CD4-positive, CD25-positive, alpha-beta regulatory T cell (primary cell): ENCODE measurements around the gene GTF2A1L. TPM values are rescaled to one million over a fixed set of nuclear protein-coding genes. Genes with fewer than 3 reads are reported as not detected.

ENCODE experiments used
- ATAC-seq, 2 donors: fragments of 150-1000 bp; cut with Tn5 transposase; one replicate each; pipeline ENCODE4 v1.10.0; 2021; ENCODE audit warnings: low read depth in 2 of 2, moderate number of reproducible peaks in 2 of 2, moderate library complexity in 1 of 2
- DNase-seq, 3 donors: peaks; one replicate each; pipeline versions ENCODE4 v3.0.0 to v3.0.0-alpha.2; 2012 to 2022; ENCODE audit warnings: mixed read lengths in 1 of 3
- H3K27ac ChIP-seq: one replicate; pipeline ENCODE4 v1.7.0; 2013; ENCODE audit warnings: mild to moderate bottlenecking, low read length; ENCODE audit not compliant: insufficient read depth, poor library complexity, severe bottlenecking
- H3K27me3 ChIP-seq: one replicate; pipeline ENCODE4 v1.7.0; 2013; ENCODE audit warnings: low read length; ENCODE audit not compliant: control insufficient read depth, insufficient read depth
- H3K36me3 ChIP-seq: one replicate; pipeline ENCODE4 v1.7.0; 2013; ENCODE audit warnings: mild to moderate bottlenecking, low read length, moderate library complexity; ENCODE audit not compliant: control insufficient read depth, insufficient read depth
- H3K4me1 ChIP-seq: 2 replicates; pipeline ENCODE4 v1.7.0; 2013; ENCODE audit warnings: mild to moderate bottlenecking, low read length; ENCODE audit not compliant: insufficient read depth, control insufficient read depth, poor library complexity, severe bottlenecking
- H3K4me3 ChIP-seq: one replicate; pipeline ENCODE4 v1.7.0; 2013; ENCODE audit warnings: low read depth, mild to moderate bottlenecking, low read length, moderate library complexity
- H3K9me3 ChIP-seq, 2 experiments: 1 replicate in 1 of 2; 2 replicates in 1 of 2; pipeline ENCODE4 v1.7.0; 2013; ENCODE audit warnings: low read length in 2 of 2, mild to moderate bottlenecking in 1 of 2, moderate library complexity in 1 of 2; ENCODE audit not compliant: control insufficient read depth in 2 of 2
- H3K27ac Mint-ChIP-seq, 3 donors: one replicate each; pipeline ENCODE4 v1.8.0; 2020 to 2022; ENCODE audit warnings: mild to moderate bottlenecking in 3 of 3, mixed read lengths in 3 of 3, moderate library complexity in 2 of 3
- H3K27me3 Mint-ChIP-seq: one replicate; pipeline ENCODE4 v1.8.0; 2022; ENCODE audit warnings: mild to moderate bottlenecking, mixed read lengths
- H3K36me3 Mint-ChIP-seq: one replicate; pipeline ENCODE4 v1.8.0; 2020; ENCODE audit warnings: mixed read lengths
- H3K4me1 Mint-ChIP-seq, 4 donors: one replicate each; pipeline ENCODE4 v1.8.0; 2020 to 2022; ENCODE audit warnings: mixed read lengths in 4 of 4, mild to moderate bottlenecking in 1 of 4
- H3K4me3 Mint-ChIP-seq, 4 donors: one replicate each; pipeline ENCODE4 v1.8.0; 2020 to 2022; ENCODE audit warnings: mild to moderate bottlenecking in 4 of 4, mixed read lengths in 4 of 4, moderate library complexity in 3 of 4
- H3K9me3 Mint-ChIP-seq, 7 donors: one replicate each; pipeline ENCODE4 v1.8.0; 2020 to 2022; ENCODE audit warnings: mixed read lengths in 7 of 7, mild to moderate bottlenecking in 3 of 7, moderate library complexity in 2 of 7
- polyA plus RNA-seq, 4 donors: library from polyadenylated mRNA; unstranded; fragments of 300-500 nt; fragmentation: Illumina TruSeq; gene quantifications; one replicate each; pipeline ENCODE4 v1.2.3, GENCODE V29; 2021
- total RNA-seq: library from RNA; stranded (reverse); gene quantifications from one replicate; pipeline ENCODE4 v1.2.3, GENCODE V29; 2022

GTF2A1L gene
- total RNA-seq = not detected
- polyA plus RNA-seq = not detected

- Mint-ChIP-seq H3K27ac (peak within 1 kb of the TSS in 1 of 3 donors; percentile 23), H3K4me3 (no peak within 1 kb of the TSS), H3K9me3 (peaks cover 0 to 4% (median 0%) of the 10 kb centered on the region in 7 donors), H3K36me3 (no peaks in the 10 kb centered on the region), H3K27me3 (peaks cover 19% of the 10 kb centered on the region), H3K4me1 (no peaks in the 10 kb centered on the region)
- Histone ChIP-seq H3K27ac (no peak within 1 kb of the TSS), H3K4me3 (no peak within 1 kb of the TSS), H3K36me3 (no peaks in the 10 kb centered on the region), H3K27me3 (no peaks in the 10 kb centered on the region), H3K4me1 (no peaks in the 10 kb centered on the region), H3K9me3 (no peaks in the 10 kb centered on the region)
- ATAC-seq = no peak
- DNase-seq = no peak
These were observed at the start of gene GTF2A1L for GRCh38 chr2:48617618-48618017. GTF2A1L (plus strand) TSS chr2:48617856; CDS start chr2:48617875, 19 bp downstream.

- peaks cover 0 to 1% (median 0%) of the 10 kb centered on the region in 7 donors for H3K9me3 Mint-ChIP-seq
- H3K4me1 ChIP-seq = no peaks in the 10 kb centered on the region
- peaks cover 0 to 11% (median 3%) of the 10 kb centered on the region in 4 donors for H3K4me1 Mint-ChIP-seq
These were observed 49.1 kb upstream of the GTF2A1L start for GRCh38 chr2:48568547-48568946.

GRCh38 chr2:48569433-48569832, 48.2 kb upstream of the GTF2A1L start:
- no peaks in the 10 kb centered on the region for H3K27me3 ChIP-seq
- DNase-seq = no peak
- H3K4me1 Mint-ChIP-seq = peaks cover under 1 to 14% (median 8%) of the 10 kb centered on the region in 4 donors
- no peaks in the 10 kb centered on the region for H3K36me3 ChIP-seq
- H3K4me1 ChIP-seq = no peaks in the 10 kb centered on the region
- H3K9me3 Mint-ChIP-seq = peaks cover 0 to 1% (median 0%) of the 10 kb centered on the region in 7 donors
- no peaks in the 10 kb centered on the region for H3K27me3 Mint-ChIP-seq
- no peak overlapping the region for H3K4me3 Mint-ChIP-seq
- no peak overlapping the region for H3K4me3 ChIP-seq
- no peaks in the 10 kb centered on the region for H3K36me3 Mint-ChIP-seq
- ATAC-seq = no peak
- H3K9me3 ChIP-seq = no peaks in the 10 kb centered on the region
- H3K27ac Mint-ChIP-seq = no peak overlapping the region
- H3K27ac ChIP-seq = no peak overlapping the region

More at GRCh38 chr2:48568547-48568946, 49.1 kb upstream of the GTF2A1L start:
- Mint-ChIP-seq H3K4me3 (no peak overlapping the region), H3K36me3 (no peaks in the 10 kb centered on the region), H3K27me3 (no peaks in the 10 kb centered on the region), H3K27ac (no peak overlapping the region)
- Histone ChIP-seq H3K9me3 (no peaks in the 10 kb centered on the region), H3K27me3 (no peaks in the 10 kb centered on the region), H3K27ac (no peak overlapping the region), H3K36me3 (no peaks in the 10 kb centered on the region), H3K4me3 (no peak overlapping the region)
- ATAC-seq (no peak), DNase-seq (peak in 1 of 3 donors; percentile 71)

GRCh38 chr2:48572816-48573215, 44.8 kb upstream of the GTF2A1L start:
- Histone ChIP-seq H3K27me3 (no peaks in the 10 kb centered on the region), H3K36me3 (no peaks in the 10 kb centered on the region), H3K4me1 (no peaks in the 10 kb centered on the region), H3K9me3 (no peaks in the 10 kb centered on the region), H3K4me3 (no peak overlapping the region), H3K27ac (no peak overlapping the region)
- ATAC-seq = no peak
- peaks cover 8 to 22% (median 16%) of the 10 kb centered on the region in 4 donors for H3K4me1 Mint-ChIP-seq
- no peak for DNase-seq
- no peaks in the 10 kb centered on the region for H3K27me3 Mint-ChIP-seq
- peak overlapping the region in 1 of 4 donors; percentile 3 for H3K4me3 Mint-ChIP-seq
- H3K36me3 Mint-ChIP-seq = no peaks in the 10 kb centered on the region
- peaks cover 0 to 1% (median 0%) of the 10 kb centered on the region in 7 donors for H3K9me3 Mint-ChIP-seq
- H3K27ac Mint-ChIP-seq = no peak overlapping the region

- H3K4me1 Mint-ChIP-seq = peaks cover 11 to 19% (median 13%) of the 10 kb centered on the region in 4 donors
- Histone ChIP-seq H3K27ac (no peak overlapping the region), H3K4me1 (no peaks in the 10 kb centered on the region), H3K36me3 (no peaks in the 10 kb centered on the region), H3K4me3 (peak overlapping the region; percentile 51), H3K9me3 (no peaks in the 10 kb centered on the region), H3K27me3 (no peaks in the 10 kb centered on the region)
- H3K27me3 Mint-ChIP-seq = no peaks in the 10 kb centered on the region
- ATAC-seq (no peak), DNase-seq (peak in 1 of 3 donors; percentile 44)
- H3K27ac Mint-ChIP-seq = peak overlapping the region in 1 of 3 donors; percentile 27
- H3K36me3 Mint-ChIP-seq = no peaks in the 10 kb centered on the region
- no peak overlapping the region for H3K4me3 Mint-ChIP-seq
- H3K9me3 Mint-ChIP-seq = no peaks in the 10 kb centered on the region
These were observed 43.0 kb upstream of the GTF2A1L start for GRCh38 chr2:48574353-48575287.

GRCh38 chr2:48578313-48578712, 39.3 kb upstream of the GTF2A1L start:
- Mint-ChIP-seq H3K27ac (no peak overlapping the region), H3K4me3 (no peak overlapping the region), H3K4me1 (peaks cover 11 to 19% (median 12%) of the 10 kb centered on the region in 4 donors), H3K27me3 (peaks cover 4% of the 10 kb centered on the region), H3K36me3 (peaks cover 13% of the 10 kb centered on the region), H3K9me3 (peaks cover 0 to 3% (median 0%) of the 10 kb centered on the region in 7 donors)
- H3K9me3 ChIP-seq = no peaks in the 10 kb centered on the region
- H3K36me3 ChIP-seq = no peaks in the 10 kb centered on the region
- ATAC-seq = no peak
- no peaks in the 10 kb centered on the region for H3K27me3 ChIP-seq
- no peak for DNase-seq
- H3K4me1 ChIP-seq = no peaks in the 10 kb centered on the region
- no peak overlapping the region for H3K27ac ChIP-seq
- H3K4me3 ChIP-seq = no peak overlapping the region

GRCh38 chr2:48583961-48584360, 33.7 kb upstream of the GTF2A1L start:
- Mint-ChIP-seq H3K27ac (no peak overlapping the region), H3K4me1 (peaks cover 1 to 5% (median 3%) of the 10 kb centered on the region in 4 donors), H3K4me3 (no peak overlapping the region), H3K36me3 (peaks cover 13% of the 10 kb centered on the region), H3K9me3 (peaks cover 0 to 3% (median 0%) of the 10 kb centered on the region in 7 donors), H3K27me3 (peaks cover 4% of the 10 kb centered on the region)
- H3K9me3 ChIP-seq = no peaks in the 10 kb centered on the region
- no peaks in the 10 kb centered on the region for H3K36me3 ChIP-seq
- no peak overlapping the region for H3K4me3 ChIP-seq
- no peak overlapping the region for H3K27ac ChIP-seq
- no peaks in the 10 kb centered on the region for H3K4me1 ChIP-seq
- ATAC-seq (no peak), DNase-seq (no peak)
- no peaks in the 10 kb centered on the region for H3K27me3 ChIP-seq
